ENCODE results near the gene B3GALT4. TPM values are rescaled to one million over a fixed set of nuclear protein-coding genes. Genes with fewer than 3 reads are reported as not detected.

Gene B3GALT4
- total and polyA plus RNA-seq, 2 of the 13 experiments (the other 11 are each of a cell fraction or from before 2014, with no cell fraction given): 0.04 to 0.27 TPM

DNA sequence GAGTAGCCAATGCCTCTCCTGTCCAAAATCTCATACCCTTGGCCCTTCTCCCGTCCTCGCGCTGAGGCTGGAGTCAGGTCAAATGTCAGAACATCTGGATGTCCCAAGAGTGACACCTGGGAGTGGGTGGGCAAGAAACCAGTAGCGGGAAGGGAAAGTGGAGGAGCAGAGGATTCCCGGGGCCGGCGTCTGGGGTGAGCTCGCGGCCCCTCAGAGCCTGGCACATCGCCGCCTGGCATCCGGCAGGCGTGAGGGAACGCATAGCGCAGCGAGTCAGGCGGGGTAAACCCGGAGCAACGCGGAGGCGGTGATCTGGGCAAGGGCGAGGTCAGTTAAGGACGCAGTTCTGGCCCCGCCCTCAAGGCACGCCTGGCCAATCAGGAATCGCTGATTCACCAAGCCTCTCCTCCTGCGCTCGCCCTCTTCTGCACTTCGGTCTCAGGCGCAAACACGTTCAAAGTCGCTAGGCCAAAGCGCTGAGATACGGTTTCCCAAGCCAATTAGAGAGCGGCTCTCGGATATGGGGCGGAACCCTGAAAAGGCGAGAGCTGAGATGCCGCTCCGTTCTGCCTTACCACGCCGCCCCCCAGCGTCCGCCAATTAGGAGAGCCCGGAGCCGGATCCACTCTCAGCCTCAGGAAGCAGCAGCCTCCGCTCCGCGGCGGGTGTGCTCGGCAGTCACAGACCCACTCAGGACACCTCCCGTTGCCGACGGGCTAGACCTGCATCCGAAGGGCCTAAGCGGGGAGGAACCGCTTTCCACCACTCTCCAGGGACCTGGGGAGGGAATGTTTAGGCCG, 27.8 kb upstream of the B3GALT4 start (continued):
- TF ChIP-seq, protein P1, sequence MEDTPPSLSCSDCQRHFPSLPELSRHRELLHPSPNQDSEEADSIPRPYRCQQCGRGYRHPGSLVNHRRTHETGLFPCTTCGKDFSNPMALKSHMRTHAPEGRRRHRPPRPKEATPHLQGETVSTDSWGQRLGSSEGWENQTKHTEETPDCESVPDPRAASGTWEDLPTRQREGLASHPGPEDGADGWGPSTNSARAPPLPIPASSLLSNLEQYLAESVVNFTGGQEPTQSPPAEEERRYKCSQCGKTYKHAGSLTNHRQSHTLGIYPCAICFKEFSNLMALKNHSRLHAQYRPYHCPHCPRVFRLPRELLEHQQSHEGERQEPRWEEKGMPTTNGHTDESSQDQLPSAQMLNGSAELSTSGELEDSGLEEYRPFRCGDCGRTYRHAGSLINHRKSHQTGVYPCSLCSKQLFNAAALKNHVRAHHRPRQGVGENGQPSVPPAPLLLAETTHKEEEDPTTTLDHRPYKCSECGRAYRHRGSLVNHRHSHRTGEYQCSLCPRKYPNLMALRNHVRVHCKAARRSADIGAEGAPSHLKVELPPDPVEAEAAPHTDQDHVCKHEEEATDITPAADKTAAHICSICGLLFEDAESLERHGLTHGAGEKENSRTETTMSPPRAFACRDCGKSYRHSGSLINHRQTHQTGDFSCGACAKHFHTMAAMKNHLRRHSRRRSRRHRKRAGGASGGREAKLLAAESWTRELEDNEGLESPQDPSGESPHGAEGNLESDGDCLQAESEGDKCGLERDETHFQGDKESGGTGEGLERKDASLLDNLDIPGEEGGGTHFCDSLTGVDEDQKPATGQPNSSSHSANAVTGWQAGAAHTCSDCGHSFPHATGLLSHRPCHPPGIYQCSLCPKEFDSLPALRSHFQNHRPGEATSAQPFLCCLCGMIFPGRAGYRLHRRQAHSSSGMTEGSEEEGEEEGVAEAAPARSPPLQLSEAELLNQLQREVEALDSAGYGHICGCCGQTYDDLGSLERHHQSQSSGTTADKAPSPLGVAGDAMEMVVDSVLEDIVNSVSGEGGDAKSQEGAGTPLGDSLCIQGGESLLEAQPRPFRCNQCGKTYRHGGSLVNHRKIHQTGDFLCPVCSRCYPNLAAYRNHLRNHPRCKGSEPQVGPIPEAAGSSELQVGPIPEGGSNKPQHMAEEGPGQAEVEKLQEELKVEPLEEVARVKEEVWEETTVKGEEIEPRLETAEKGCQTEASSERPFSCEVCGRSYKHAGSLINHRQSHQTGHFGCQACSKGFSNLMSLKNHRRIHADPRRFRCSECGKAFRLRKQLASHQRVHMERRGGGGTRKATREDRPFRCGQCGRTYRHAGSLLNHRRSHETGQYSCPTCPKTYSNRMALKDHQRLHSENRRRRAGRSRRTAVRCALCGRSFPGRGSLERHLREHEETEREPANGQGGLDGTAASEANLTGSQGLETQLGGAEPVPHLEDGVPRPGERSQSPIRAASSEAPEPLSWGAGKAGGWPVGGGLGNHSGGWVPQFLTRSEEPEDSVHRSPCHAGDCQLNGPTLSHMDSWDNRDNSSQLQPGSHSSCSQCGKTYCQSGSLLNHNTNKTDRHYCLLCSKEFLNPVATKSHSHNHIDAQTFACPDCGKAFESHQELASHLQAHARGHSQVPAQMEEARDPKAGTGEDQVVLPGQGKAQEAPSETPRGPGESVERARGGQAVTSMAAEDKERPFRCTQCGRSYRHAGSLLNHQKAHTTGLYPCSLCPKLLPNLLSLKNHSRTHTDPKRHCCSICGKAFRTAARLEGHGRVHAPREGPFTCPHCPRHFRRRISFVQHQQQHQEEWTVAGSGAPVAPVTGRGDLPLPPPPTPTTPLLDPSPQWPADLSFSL (CRISPR knock-in tag; IDR thresholded peaks at IDR 0.05): no peak
- TF ChIP-seq NFYC (CRISPR knock-in tag; IDR thresholded peaks at IDR 0.05) (peak; percentile 91), ZNF781 (CRISPR knock-in tag; IDR thresholded peaks at IDR 0.05; ENCODE audit: borderline replicate concordance, not compliant biosample characterization) (no peak), NFATC3 (CRISPR knock-in tag; IDR thresholded peaks at IDR 0.05) (peak; percentile 76; the same call in 1 of the 2 replicates), CEBPB (IDR thresholded peaks at IDR 0.05; ENCODE audit: borderline replicate concordance, low read depth, low read length) (no peak), ZXDC (CRISPR knock-in tag; IDR thresholded peaks at IDR 0.05) (no peak), PITX1 (CRISPR knock-in tag; IDR thresholded peaks at IDR 0.05) (peak; percentile 50; the same call in 1 of the 2 replicates), TOE1 (CRISPR knock-in tag; IDR thresholded peaks at IDR 0.05) (no peak), HMG20A (CRISPR knock-in tag; IDR thresholded peaks at IDR 0.05; ENCODE audit: borderline replicate concordance) (no peak), PCBP1 (IDR thresholded peaks at IDR 0.05; ENCODE audit: borderline replicate concordance, low read depth, low read length) (0 out of 2 replicates have a peak, but pooled peaks have one; percentile 42), ZNF430 (CRISPR knock-in tag; IDR thresholded peaks at IDR 0.05) (peak; percentile 82), RARG (CRISPR knock-in tag; IDR thresholded peaks at IDR 0.05; ENCODE audit: low read depth) (peak; percentile 97), MED1 (CRISPR knock-in tag; IDR thresholded peaks at IDR 0.05) (peak; percentile 68), MTA3 (CRISPR knock-in tag; IDR thresholded peaks at IDR 0.05) (no peak), ZBTB7B (CRISPR knock-in tag; IDR thresholded peaks at IDR 0.05) (peak; percentile 64; the same call in 1 of the 2 replicates), PRPF4 (IDR thresholded peaks at IDR 0.05; ENCODE audit: low read depth, low read length, poor library complexity, severe bottlenecking) (no peak), ZNF530 (CRISPR knock-in tag; IDR thresholded peaks at IDR 0.05; ENCODE audit: low read depth) (no peak)
- TF ChIP-seq, protein P2, sequence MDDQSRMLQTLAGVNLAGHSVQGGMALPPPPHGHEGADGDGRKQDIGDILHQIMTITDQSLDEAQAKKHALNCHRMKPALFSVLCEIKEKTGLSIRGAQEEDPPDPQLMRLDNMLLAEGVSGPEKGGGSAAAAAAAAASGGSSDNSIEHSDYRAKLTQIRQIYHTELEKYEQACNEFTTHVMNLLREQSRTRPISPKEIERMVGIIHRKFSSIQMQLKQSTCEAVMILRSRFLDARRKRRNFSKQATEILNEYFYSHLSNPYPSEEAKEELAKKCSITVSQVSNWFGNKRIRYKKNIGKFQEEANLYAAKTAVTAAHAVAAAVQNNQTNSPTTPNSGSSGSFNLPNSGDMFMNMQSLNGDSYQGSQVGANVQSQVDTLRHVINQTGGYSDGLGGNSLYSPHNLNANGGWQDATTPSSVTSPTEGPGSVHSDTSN (CRISPR knock-in tag; IDR thresholded peaks at IDR 0.05; ENCODE audit: borderline replicate concordance): peak; percentile 69; the same call in 1 of the 2 replicates
- TF ChIP-seq, protein P3, sequence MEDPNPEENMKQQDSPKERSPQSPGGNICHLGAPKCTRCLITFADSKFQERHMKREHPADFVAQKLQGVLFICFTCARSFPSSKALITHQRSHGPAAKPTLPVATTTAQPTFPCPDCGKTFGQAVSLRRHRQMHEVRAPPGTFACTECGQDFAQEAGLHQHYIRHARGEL (CRISPR knock-in tag; IDR thresholded peaks at IDR 0.05): no peak
